GM21529 (cell line): ENCODE results near the gene TCN2.
"Not testable (repeated sequence)": the region's sequence is repeated elsewhere in the genome, so short reads cannot be mapped to it uniquely, and the experiment has no call there.

Experiments used
- ATAC-seq: cut with Tn5 transposase; IDR thresholded peaks from one replicate; pipeline ENCODE4 v1.9.1; 2021; ENCODE audit not compliant: unreplicated experiment

Gene TCN2

GRCh38 chr22:30606455-30607299, at the start of gene TCN2:
Gene TCN2 (plus strand): TSS chr22:30607174. CDS start chr22:30607332, 158 bp downstream.
- no peak for ATAC-seq

DNA sequence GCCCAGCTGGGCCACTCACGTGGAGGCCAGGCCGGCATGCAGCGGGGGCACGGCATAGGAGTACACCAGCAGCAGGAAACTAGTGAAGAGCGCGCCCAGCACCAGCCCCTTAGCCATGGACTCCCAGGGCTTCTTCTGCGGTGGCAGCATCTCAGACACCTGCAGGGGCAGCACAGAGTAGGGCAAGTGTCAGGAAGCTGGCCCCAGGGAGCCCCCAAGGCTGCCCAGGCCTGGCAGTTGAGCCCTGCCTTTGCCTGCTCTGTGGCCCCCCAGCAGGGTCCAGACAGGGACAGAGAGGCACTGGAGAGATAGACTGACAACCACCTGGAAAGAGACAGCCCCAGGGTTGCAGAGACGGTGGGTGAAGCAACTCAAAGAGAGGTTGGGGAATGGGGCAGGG, 49.7 kb upstream of the TCN2 start:
- ATAC-seq, result no peak

DNA sequence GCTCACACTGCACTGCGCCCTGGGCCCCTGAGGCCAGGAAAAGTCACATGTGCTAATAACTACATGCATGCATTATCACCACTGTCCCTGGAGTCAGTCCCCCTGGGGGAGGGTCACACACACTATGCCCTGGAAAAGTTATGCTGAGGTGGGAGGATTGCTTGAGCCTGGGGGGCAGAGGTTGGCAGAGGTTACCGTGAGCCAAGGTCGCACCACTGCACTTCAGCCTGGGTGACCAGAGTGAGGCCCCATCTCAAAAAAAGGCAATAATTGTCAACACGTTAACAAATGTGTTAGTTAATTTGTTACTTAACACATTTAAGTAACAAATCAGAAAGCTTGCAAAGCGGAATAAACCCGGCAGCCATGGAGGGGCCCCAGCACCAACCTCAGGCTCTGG, 47.1 kb upstream of the TCN2 start:
- ATAC-seq, result no peak

DNA sequence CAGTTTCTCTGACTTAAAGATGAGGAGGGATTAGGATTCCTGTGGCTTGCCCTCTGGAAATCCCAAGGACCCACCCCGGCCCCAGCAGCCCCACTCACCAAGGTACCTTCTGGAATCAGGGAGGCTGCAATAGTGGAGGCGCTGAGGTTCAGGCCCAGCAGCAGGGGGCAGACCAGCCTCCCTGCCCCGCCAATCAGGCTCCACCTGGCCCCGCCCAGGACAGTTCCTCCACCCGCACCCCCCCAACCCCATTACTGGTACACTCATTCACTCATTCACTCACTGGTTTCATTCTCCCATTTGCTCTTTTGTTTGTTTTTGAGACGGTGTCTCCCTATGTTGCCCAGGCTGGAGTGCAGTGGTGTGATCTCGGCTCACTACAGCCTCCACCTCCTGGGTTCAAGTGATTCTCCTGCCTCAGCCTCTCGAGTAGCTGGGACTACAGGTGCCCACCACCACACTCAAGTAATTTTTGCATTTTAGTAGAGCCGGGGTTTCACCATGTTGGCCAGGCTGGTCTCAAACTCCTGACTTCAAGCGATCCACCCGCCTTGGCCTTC, 46.3 kb upstream of the TCN2 start:
- not testable (repeated sequence) for ATAC-seq

GRCh38 chr22:30561402-30562189, 45.4 kb upstream of the TCN2 start:
- no peak for ATAC-seq

GRCh38 chr22:30562366-30562765, 44.6 kb upstream of the TCN2 start:
- no peak for ATAC-seq

- no peak for ATAC-seq
Measured at GRCh38 chr22:30564045-30564760, 42.8 kb upstream of the TCN2 start.

GRCh38 chr22:30564761-30565119, 42.2 kb upstream of the TCN2 start:
- ATAC-seq, result no peak

GRCh38 chr22:30565341-30565740, 41.6 kb upstream of the TCN2 start:
- ATAC-seq, result no peak

- ATAC-seq, result no peak
Measured at GRCh38 chr22:30566125-30566524, 40.8 kb upstream of the TCN2 start.

GRCh38 chr22:30567277-30567676, 39.7 kb upstream of the TCN2 start:
- not testable (repeated sequence) for ATAC-seq

- no peak for ATAC-seq
Measured at GRCh38 chr22:30568137-30568805, 38.7 kb upstream of the TCN2 start.

DNA sequence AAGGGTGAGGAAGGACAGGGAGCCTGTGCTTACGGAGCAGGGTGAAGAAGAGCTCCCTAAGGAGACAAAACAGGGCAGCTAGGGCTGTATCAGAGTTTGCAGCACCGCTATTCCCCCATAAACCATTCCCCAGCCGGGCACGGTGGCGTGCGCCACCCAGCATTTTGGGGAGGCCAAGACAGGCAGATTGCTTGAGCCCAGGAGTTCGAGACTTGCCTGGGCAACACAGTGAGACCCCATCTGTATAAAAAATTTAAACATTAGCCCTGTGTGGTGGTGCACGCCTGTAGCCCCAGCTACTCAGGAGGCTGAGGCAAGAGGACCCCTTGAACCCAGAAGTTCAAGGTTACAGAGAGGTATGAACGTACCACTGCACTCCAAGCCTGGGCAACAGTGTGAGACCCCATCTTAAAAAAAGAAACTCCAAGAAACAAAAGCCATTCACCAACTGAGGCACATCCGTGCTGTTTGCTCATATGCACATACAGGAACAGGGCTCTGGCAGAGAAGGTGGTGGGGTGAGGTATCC, 37.2 kb upstream of the TCN2 start:
- ATAC-seq, result no peak

DNA sequence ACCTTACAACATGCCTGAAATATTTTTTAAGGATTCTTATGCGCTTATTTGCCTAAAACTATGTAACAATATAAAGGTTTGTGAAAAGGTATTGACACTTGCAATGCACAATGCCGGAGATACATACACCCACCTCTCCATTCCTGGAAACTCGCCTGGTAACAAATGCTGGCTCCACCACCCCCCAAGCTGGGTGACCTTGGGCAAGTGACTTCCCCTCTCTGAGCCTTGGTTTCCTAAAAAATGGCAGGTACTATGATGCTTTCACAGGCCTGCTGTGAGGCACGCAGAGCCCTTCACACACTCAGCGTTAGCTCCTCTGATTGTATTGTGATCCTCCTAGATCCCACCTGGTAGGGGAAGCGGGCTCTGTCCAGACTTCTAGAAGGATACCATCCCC, 34.8 kb upstream of the TCN2 start:
- no peak for ATAC-seq

DNA sequence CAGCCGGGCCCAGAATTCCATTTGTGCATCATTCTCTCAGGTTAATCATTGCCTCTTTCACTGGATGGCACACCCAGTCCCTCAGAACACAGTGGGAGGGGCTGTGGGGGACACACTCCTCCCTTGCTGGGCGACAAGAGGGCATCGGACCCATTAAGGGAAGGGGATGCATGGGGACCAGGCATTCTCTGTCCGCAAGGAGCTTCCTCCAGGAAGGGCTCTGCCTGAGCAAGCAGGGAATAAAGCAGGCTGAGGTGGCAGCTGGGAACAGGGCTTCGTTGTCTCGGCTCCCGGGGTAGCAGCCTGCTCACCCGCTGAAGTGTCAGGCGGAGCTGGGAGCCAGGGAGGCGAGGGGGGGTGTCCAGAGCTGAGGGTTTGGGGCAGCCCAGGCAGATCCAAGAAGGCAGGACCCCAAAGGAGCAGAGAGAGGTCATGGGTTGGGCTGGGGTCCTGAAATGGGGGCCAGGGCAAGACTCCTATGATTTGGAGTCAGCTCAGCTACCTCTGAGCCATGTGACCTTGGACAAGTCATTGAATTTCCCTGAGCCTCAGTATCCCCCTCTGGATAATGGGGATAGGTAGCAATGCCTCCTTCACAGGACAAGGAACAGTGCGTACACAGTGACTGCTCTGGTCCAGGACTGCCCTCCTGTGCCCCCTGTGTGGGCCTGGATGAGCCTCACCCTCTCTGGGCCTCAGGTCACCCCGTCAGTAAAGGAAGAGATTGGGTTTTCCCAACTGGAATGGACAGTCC, 34.0 kb upstream of the TCN2 start:
- ATAC-seq, result no peak

DNA sequence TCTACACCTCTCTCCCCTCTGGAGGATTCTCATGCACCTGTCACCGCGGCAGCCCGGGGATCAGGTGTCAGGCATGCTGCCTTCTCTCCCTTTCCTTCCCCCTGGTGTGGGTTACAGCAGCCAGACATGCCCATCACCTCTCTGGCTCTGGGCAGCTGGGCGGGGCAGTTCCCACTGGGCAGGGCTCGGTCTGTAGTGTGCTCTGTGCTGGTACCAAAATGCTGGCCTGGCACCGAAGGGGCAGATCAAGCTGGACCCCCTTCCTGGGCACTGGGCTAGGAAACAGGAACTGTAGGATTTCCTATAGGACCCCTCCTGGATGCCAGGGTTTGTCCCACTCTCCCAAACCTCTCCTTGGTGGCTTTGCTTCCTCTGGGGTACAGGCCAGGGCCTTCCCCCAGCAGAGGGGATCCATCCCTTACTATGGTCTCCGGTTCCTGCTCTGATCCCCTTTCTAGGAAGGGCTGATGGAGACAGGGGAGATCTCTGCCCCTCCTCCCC, 33.3 kb upstream of the TCN2 start:
- ATAC-seq, result no peak

- ATAC-seq, result no peak
Measured at GRCh38 chr22:30574095-30574981, 32.6 kb upstream of the TCN2 start, which contains the start of gene GAL3ST1. Gene GAL3ST1 (minus strand): TSS chr22:30574665. CDS start chr22:30557392, 17,273 bp downstream.

DNA sequence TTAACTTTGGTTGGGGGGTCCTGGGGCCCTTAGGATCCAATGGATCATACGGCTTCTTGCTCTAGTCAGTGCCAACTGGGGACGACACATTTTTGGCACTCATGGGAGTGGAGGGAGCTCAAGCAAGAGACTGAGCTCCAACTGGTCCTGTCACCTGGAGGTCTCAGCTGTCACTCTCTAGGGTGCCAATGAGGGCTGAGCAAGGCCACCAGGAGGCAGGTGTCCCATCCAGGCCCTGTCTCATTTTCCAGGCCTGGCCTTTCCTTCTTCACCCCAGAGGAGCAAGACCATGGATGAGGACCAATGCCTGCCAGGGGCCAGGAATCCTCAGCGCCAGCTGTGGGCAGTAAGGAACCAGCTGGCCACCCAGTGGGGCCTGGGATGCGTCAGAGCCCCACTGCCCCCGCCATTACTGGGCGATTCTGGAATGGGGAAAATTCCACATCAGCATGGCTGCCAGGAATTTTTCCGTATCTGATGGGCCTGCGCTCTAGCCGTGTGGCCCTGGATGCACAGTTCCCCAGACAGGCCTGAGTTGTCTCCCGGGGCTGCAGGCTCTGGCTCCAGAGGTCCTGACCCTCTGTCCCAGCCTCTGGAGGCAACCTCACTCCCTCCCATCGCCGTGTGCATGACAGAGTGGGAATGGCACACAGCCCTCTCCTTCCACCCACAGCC, 31.8 kb upstream of the TCN2 start:
- ATAC-seq, result no peak
